Measurements from ENCODE around the gene COPS6.
A peak's percentile ranks its signal among the peaks of the same experiment; 100 is the strongest.
"Not testable (repeated sequence)": the region's sequence is repeated elsewhere in the genome, so short reads cannot be mapped to it uniquely, and the experiment has no call there.

The COPS6 gene

DNA sequence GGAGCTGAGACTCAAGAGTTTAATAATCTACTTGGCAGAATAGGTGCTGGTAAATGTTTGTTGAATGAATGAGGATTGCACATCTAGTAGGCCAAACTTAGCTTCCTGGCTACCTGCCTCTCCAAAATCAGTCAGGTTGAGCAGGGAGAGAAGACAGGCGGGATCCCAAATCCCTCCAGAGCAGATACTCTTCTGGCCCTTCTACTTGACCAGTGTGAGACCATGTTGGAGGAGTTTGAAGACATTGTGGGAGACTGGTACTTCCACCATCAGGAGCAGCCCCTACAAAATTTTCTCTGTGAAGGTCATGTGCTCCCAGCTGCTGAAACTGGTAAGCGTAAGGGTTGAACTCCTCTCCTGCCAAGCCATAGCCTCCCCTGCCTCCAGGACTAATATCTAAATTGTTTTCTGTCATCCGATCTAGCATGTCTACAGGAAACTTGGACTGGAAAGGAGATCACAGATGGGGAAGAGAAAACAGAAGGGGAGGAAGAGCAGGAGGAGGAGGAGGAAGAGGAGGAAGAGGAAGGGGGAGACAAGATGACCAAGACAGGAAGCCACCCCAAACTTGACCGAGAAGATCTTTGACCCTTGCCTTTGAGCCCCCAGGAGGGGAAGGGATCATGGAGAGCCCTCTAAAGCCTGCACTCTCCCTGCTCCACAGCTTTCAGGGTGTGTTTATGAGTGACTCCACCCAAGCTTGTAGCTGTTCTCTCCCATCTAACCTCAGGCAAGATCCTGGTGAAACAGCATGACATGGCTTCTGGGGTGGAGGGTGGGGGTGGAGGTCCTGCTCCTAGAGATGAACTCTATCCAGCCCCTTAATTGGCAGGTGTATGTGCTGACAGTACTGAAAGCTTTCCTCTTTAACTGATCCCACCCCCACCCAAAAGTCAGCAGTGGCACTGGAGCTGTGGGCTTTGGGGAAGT is 35.8 kb downstream of the COPS6 start:
- no peak overlapping the region for H3K9ac ChIP-seq (ENCODE audit: low read depth, low read length)

DNA sequence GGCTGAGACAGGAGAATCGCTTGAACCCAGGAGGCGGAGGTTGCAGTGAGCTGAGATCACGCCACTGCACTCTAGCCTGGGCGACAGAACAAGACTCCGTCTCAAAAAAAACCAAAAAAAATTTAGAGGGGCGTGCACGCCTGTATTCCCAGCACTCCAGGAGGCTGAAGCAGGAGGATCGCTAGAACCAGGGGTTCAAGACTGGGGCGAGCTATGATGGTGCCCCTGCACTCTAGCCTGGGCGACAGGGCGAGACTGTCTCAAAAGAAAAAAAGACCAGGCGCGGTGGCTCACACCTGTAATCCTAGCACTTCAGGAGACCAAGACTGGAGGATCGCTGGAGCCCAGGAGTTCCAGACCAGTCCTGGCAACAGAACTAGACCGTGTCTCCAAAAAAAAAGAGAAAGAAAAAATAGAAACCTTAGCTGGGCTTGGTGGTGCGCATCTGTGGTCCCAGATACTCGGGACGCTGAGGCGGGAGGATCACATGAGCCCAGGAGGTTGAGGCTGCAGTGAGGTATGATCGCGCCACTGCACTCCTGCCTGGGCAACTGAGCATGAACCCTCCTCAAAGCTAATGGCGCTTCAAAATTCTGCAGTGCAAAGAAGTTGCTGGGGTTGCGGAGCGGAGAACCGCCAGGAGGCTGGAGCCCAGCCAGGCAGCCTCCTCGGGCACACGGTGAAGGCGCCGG is 37.6 kb downstream of the COPS6 start:
- H3K9ac ChIP-seq (ENCODE audit: low read depth, low read length), result peak overlapping the region; percentile 97
- H3K4me3 ChIP-seq (ENCODE audit: low read depth, low read length), result peak overlapping the region; percentile 99
- H3K27me3 ChIP-seq (ENCODE audit: control insufficient read depth, insufficient read depth, low read length), result peaks cover 17% of the 10 kb centered on the region
- H3K4me1 ChIP-seq (ENCODE audit: control insufficient read depth, insufficient read depth, low read length), result no peaks in the 10 kb centered on the region
- no peaks in the 10 kb centered on the region for H3K36me3 ChIP-seq (ENCODE audit: control insufficient read depth, insufficient read depth, low read length)
- no peaks in the 10 kb centered on the region for H3K9me3 ChIP-seq (ENCODE audit: control insufficient read depth, insufficient read depth, low read length)

More for the DNA sequence above, 35.8 kb downstream of the COPS6 start:
- Histone ChIP-seq H3K4me1 (ENCODE audit: control insufficient read depth, insufficient read depth, low read length) (peaks cover 4% of the 10 kb centered on the region), H3K27me3 (ENCODE audit: control insufficient read depth, insufficient read depth, low read length) (peaks cover 17% of the 10 kb centered on the region), H3K9me3 (ENCODE audit: control insufficient read depth, insufficient read depth, low read length) (no peaks in the 10 kb centered on the region), H3K4me3 (ENCODE audit: low read depth, low read length) (no peak overlapping the region), H3K36me3 (ENCODE audit: control insufficient read depth, insufficient read depth, low read length) (no peaks in the 10 kb centered on the region)

DNA sequence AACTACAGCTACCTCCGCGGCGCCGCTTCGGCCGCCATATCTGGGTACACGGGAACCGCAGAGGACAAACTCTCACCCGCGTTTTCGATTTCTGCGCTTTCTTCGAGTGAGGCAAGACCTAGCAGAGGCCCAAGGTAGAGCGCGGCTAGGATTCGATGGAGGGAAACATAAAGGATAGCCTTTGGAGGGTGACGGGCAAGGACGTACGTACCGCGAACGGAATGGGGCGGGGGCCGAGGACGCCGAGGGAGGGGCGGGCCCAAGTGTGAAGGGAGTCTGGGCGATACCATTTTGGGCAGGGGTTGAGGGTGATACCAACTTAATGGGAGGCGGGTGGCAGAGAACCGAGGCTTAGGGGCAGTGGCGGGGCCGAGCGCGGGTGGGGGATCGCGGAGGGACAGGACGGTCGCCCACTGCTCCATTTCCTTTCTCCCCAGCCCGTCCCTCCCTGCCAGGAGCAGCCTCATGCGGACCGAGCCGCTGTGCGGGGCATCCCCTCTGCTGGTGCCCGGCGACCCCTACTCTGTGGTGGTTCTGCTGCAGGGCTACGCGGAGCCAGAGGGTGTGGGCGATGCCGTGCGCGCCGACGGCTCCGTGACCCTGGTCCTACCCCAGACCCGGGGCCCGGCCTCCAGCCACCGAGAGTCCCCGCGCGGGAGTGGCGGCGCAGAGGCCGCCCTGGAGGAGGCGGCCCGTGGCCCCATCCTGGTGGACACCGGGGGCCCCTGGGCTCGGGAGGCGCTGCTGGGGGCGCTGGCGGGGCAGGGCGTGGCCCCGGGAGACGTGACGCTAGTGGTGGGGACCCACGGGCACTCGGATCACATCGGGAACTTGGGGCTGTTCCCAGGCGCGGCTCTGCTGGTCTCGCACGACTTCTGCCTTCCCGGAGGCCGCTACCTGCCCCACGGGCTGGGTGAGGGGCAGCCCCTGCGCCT is 38.4 kb downstream of the COPS6 start, which contains the start of gene MBLAC1:
TSS of gene MBLAC1 (plus strand) at position 37 of the 935 bp plus-strand sequence. CDS start at position 466, 429 bp downstream.
- Histone ChIP-seq H3K4me3 (ENCODE audit: low read depth, low read length) (peak within 1 kb of the TSS; percentile 99), H3K4me1 (ENCODE audit: control insufficient read depth, insufficient read depth, low read length) (no peaks in the 10 kb centered on the region), H3K36me3 (ENCODE audit: control insufficient read depth, insufficient read depth, low read length) (no peaks in the 10 kb centered on the region), H3K27me3 (ENCODE audit: control insufficient read depth, insufficient read depth, low read length) (peaks cover 17% of the 10 kb centered on the region), H3K9ac (ENCODE audit: low read depth, low read length) (peak within 1 kb of the TSS; percentile 97), H3K9me3 (ENCODE audit: control insufficient read depth, insufficient read depth, low read length) (no peaks in the 10 kb centered on the region)

DNA sequence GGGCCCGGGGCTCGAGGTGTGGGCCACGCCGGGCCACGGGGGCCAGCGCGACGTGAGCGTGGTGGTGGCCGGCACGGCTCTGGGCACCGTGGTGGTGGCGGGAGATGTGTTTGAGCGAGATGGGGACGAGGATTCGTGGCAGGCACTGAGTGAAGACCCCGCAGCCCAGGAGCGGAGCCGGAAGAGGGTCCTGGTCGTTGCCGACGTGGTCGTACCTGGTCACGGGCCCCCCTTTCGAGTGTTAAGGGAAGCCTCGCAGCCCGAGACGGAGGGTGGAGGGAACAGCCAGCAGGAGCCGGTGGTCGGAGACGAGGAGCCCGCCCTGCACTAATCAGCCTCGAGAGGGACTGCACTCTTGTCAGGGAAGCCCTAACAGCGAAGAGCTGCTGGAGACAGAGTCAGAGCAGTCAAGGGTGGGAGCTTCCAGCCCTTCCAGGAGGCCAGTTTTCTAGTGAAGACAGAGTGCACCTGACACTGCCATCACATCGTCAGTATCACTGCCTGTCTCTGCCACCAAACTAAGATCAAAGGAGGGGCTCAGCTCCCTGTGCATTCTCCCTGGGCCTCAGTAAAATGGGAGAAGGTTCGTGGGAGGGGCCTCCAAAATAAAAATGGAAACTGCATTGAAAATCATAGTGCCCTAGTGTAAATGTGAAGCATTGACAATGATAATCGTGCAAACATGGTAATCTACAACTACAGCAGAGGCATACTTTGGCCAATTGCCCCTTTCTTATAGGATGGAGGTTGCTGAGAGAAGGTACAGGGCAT is 39.3 kb downstream of the COPS6 start:
- H3K4me3 ChIP-seq (ENCODE audit: low read depth, low read length), result peak overlapping the region; percentile 99
- H3K27me3 ChIP-seq (ENCODE audit: control insufficient read depth, insufficient read depth, low read length), result peaks cover 17% of the 10 kb centered on the region
- H3K36me3 ChIP-seq (ENCODE audit: control insufficient read depth, insufficient read depth, low read length), result no peaks in the 10 kb centered on the region
- H3K9ac ChIP-seq (ENCODE audit: low read depth, low read length), result peak overlapping the region; percentile 65
- no peaks in the 10 kb centered on the region for H3K4me1 ChIP-seq (ENCODE audit: control insufficient read depth, insufficient read depth, low read length)
- no peaks in the 10 kb centered on the region for H3K9me3 ChIP-seq (ENCODE audit: control insufficient read depth, insufficient read depth, low read length)

DNA sequence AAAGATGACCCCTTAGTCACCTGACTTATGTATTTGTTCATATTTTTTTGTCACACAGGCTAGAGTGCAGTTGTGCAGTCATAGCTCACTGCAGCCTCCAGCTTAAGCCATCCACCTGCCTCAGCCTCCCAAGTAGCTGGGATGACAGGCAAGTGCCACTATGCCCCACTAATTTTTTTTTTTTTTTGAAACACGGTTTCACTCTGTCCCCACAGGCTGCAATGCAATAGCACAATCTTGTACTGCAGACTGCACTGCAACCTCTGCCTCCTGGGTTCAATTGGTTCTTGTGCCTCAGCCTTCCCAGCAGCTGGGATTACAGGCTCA is 39.8 kb downstream of the COPS6 start:
- Histone ChIP-seq H3K27me3 (ENCODE audit: control insufficient read depth, insufficient read depth, low read length) (peaks cover 17% of the 10 kb centered on the region), H3K36me3 (ENCODE audit: control insufficient read depth, insufficient read depth, low read length) (no peaks in the 10 kb centered on the region), H3K9me3 (ENCODE audit: control insufficient read depth, insufficient read depth, low read length) (no peaks in the 10 kb centered on the region), H3K4me1 (ENCODE audit: control insufficient read depth, insufficient read depth, low read length) (no peaks in the 10 kb centered on the region), H3K4me3 (ENCODE audit: low read depth, low read length) (peak overlapping the region; percentile 99), H3K9ac (ENCODE audit: low read depth, low read length) (no peak overlapping the region)

DNA sequence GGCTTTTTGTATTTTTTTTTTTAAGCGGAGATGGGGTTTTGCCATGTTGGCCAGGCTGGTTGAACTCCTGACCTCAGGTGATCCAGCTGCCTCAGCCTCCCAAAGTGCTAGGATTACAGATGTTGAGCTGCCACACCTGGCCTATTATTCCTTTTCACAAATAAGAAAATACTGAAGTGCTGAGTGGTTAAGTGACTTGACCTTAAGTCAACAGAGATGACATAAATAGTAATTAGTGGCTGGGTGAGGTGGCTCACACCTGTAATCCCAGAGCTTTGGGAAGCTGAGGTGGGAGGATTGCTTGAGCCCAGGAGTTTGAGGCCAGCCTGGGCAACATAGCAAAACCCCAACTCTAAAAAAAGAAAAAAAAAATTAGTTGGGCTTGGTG is 41.4 kb downstream of the COPS6 start:
- H3K36me3 ChIP-seq (ENCODE audit: control insufficient read depth, insufficient read depth, low read length); H3K4me3 ChIP-seq (ENCODE audit: low read depth, low read length); H3K4me1 ChIP-seq (ENCODE audit: control insufficient read depth, insufficient read depth, low read length); H3K9me3 ChIP-seq (ENCODE audit: control insufficient read depth, insufficient read depth, low read length); H3K9ac ChIP-seq (ENCODE audit: low read depth, low read length): not testable (repeated sequence)
- H3K27me3 ChIP-seq (ENCODE audit: control insufficient read depth, insufficient read depth, low read length), result peaks cover 17% of the 10 kb centered on the region

DNA sequence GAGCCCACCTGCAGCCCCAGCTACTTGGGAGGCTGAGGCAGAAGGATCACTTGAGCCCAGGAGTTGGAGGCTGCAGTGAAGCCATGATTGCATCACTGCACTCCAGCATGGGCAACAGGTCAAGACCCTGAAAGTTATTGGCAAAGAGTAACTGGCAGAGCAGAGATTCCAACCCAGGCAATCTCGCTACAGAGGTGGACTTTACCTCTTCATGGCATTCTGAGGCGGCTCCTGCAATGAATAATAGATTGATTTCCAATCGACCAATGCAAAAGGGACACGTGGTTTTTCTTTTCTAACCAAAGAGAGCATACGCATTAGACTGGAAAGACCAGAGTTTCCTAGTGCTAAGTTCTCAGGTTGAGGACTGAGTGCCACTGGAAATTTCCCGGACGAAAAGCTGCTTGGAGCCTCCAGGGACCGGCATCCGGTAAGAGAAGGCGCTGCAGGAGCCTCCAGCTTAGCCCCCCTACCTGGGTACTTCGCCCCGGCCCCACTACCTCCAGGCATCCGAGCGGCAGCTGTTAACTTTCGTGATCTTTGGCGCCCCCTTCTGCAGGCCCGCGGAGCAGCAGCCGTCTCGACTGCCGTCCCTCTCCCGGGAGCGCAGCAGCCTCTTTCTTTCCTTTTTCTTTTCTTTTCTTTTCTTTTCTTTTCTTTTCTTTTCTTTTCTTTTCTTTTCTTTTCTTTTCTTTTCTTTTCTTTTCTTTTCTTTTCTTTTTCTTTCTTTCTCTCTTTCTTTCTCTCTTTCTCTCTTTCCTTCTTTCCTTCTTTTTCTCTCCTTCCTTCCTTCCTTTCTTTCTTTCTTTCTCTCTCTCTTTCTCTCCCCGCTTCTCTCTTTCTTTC is 42.1 kb downstream of the COPS6 start:
- H3K4me1 ChIP-seq (ENCODE audit: control insufficient read depth, insufficient read depth, low read length), result no peaks in the 10 kb centered on the region
- H3K4me3 ChIP-seq (ENCODE audit: low read depth, low read length), result peak overlapping the region; percentile 18
- H3K9ac ChIP-seq (ENCODE audit: low read depth, low read length), result no peak overlapping the region
- no peaks in the 10 kb centered on the region for H3K36me3 ChIP-seq (ENCODE audit: control insufficient read depth, insufficient read depth, low read length)
- H3K9me3 ChIP-seq (ENCODE audit: control insufficient read depth, insufficient read depth, low read length), result no peaks in the 10 kb centered on the region
- H3K27me3 ChIP-seq (ENCODE audit: control insufficient read depth, insufficient read depth, low read length), result peaks cover 17% of the 10 kb centered on the region

DNA sequence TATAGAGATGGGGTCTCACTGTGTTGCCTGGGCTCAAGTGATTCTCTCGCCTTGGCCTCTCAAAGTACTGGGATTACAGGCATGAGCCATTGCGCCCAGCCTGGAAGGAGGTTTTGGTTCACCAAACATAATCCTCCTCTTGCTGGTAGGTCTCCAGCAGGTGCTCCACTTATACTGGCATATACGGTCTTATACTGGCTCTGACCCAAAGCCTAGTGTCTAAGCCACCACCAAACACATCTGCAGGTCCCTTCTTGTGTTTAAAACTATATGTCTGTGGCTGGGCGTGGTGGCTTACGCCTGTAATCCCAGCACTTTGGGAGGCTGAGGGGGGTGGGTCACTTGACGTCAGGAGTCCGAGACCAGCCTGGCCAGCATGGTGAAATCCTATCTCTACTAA is 43.4 kb downstream of the COPS6 start:
- Histone ChIP-seq H3K9ac (ENCODE audit: low read depth, low read length) (no peak overlapping the region), H3K36me3 (ENCODE audit: control insufficient read depth, insufficient read depth, low read length) (no peaks in the 10 kb centered on the region), H3K4me1 (ENCODE audit: control insufficient read depth, insufficient read depth, low read length) (no peaks in the 10 kb centered on the region), H3K4me3 (ENCODE audit: low read depth, low read length) (no peak overlapping the region), H3K27me3 (ENCODE audit: control insufficient read depth, insufficient read depth, low read length) (peaks cover 17% of the 10 kb centered on the region), H3K9me3 (ENCODE audit: control insufficient read depth, insufficient read depth, low read length) (no peaks in the 10 kb centered on the region)

DNA sequence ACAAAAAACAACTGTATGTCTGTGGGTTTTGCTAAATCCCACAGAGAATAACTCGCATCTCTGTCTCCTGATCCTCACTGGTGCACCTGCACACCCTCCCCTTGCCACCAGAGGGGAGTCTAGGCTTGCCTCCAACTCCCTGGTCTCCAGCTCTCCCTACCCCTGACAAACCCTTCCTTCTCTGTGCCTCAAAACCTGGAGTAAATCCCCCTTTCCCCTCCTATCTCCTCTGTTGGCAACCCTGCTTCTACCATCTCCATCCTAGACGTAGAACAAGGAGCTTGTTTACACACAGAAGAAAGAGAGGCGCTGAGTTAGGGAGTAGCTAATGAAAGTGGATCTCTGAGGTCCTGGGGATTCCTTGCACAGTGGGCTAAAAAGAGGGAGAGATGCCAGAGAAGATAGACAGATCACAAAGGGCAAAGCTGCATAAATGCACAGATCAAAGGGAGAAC is 44.0 kb downstream of the COPS6 start:
- Histone ChIP-seq H3K9ac (ENCODE audit: low read depth, low read length) (no peak overlapping the region), H3K4me3 (ENCODE audit: low read depth, low read length) (no peak overlapping the region), H3K4me1 (ENCODE audit: control insufficient read depth, insufficient read depth, low read length) (no peaks in the 10 kb centered on the region), H3K27me3 (ENCODE audit: control insufficient read depth, insufficient read depth, low read length) (peaks cover 16% of the 10 kb centered on the region), H3K36me3 (ENCODE audit: control insufficient read depth, insufficient read depth, low read length) (no peaks in the 10 kb centered on the region), H3K9me3 (ENCODE audit: control insufficient read depth, insufficient read depth, low read length) (no peaks in the 10 kb centered on the region)

All from iPS-15b (cell line).